ENCODE data around the gene GRXCR2. TPM values are rescaled to one million over a fixed set of nuclear protein-coding genes. Genes with fewer than 3 reads are reported as not detected.
"Not testable (repeated sequence)": the region's sequence is repeated elsewhere in the genome, so short reads cannot be mapped to it uniquely, and the experiment has no call there.

GRXCR2 gene
- total RNA-seq, 1 donor from 2014 or later: not detected

- no peak for ATAC-seq
Measured at GRCh38 chr5:145874765-145875164, 2.0 kb upstream of the GRXCR2 start.

- ATAC-seq: no peak
Measured at GRCh38 chr5:145872486-145872885, 328 bp downstream of the GRXCR2 start.

- no peak for ATAC-seq
Measured at GRCh38 chr5:145869753-145870152, 3.1 kb downstream of the GRXCR2 start.

- no peak for ATAC-seq
Measured at GRCh38 chr5:145867806-145868205, 5.0 kb downstream of the GRXCR2 start.

GRCh38 chr5:145864432-145864831 lies 8.4 kb downstream of the GRXCR2 start:
- ATAC-seq: not testable (repeated sequence)

GRCh38 chr5:145863003-145863402 lies 9.8 kb downstream of the GRXCR2 start:
- no peak for ATAC-seq

- ATAC-seq: no peak
Measured at GRCh38 chr5:145859897-145860296, 12.9 kb downstream of the GRXCR2 start.

- no peak for ATAC-seq
Measured at GRCh38 chr5:145859453-145859852, 13.4 kb downstream of the GRXCR2 start.

- ATAC-seq: no peak
Measured at GRCh38 chr5:145858959-145859358, 13.9 kb downstream of the GRXCR2 start.

GRCh38 chr5:145856285-145856818 lies 16.5 kb downstream of the GRXCR2 start:
- peak; percentile 40 for ATAC-seq

- no peak for ATAC-seq
Measured at GRCh38 chr5:145855763-145856267, 17.0 kb downstream of the GRXCR2 start.

- peak; percentile 82 for ATAC-seq
Measured at GRCh38 chr5:145854651-145855258, 18.1 kb downstream of the GRXCR2 start.

GRCh38 chr5:145853781-145854376 lies 18.9 kb downstream of the GRXCR2 start:
- no peak for ATAC-seq

GRCh38 chr5:145852990-145853389 lies 19.8 kb downstream of the GRXCR2 start:
- ATAC-seq: no peak

GRCh38 chr5:145848854-145849253 lies 24.0 kb downstream of the GRXCR2 start:
- peak; percentile 71 for ATAC-seq

- peak; percentile 94 for ATAC-seq
Measured at GRCh38 chr5:145847499-145848497, 25.0 kb downstream of the GRXCR2 start.

GRCh38 chr5:145846081-145846480 lies 26.7 kb downstream of the GRXCR2 start:
- no peak for ATAC-seq

- ATAC-seq: no peak
Measured at GRCh38 chr5:145841299-145841698, 31.5 kb downstream of the GRXCR2 start.

- ATAC-seq: no peak
Measured at GRCh38 chr5:145840458-145841132, 32.2 kb downstream of the GRXCR2 start.

GRCh38 chr5:145838276-145838675 lies 34.5 kb downstream of the GRXCR2 start:
- no peak for ATAC-seq

- not testable (repeated sequence) for ATAC-seq
Measured at GRCh38 chr5:145836241-145836640, 36.6 kb downstream of the GRXCR2 start.

- ATAC-seq: no peak
Measured at GRCh38 chr5:145835848-145836239, 37.0 kb downstream of the GRXCR2 start.
